Measurements from ENCODE around the gene STIM2.
A peak's percentile ranks its signal among the peaks of the same experiment; 100 is the strongest.

STIM2 gene

DNA sequence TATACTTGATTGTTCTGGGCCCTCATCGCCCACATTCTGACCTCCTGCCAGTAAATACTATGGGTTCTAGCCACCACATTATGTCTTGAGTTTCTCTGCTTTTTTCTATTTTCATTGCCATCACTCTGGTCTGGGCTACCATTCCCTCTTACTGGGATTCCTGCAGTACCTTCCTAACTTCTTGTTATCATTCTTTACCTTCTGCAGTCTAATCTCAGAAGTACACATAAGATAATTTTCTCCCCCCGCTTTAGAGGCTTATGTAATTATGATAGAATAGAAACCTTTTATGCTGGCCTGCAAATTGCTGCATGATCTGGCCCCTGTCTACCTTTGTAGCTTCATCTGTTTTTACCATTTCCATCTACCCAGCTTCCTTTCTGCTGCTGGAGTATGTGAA is 19.2 kb downstream of the STIM2 start:
- peaks cover 4% of the 10 kb centered on the region; the same call in 1 of the 2 replicates for H4K20me1 ChIP-seq (ENCODE audit: insufficient read depth, low read length)
- peaks cover 26% of the 10 kb centered on the region for H3K4me1 ChIP-seq (ENCODE audit: insufficient read depth, low read length)
- no peak overlapping the region for H3K4me3 ChIP-seq (ENCODE audit: low read depth in 1 of 2, low read length in 2 of 2)
- H3K9ac ChIP-seq (ENCODE audit: low read depth, low read length) = no peak overlapping the region
- H3K27ac ChIP-seq (ENCODE audit: low read length) = peak overlapping the region; percentile 19; the same call in 1 of the 2 replicates
- no peaks in the 10 kb centered on the region for H3K36me3 ChIP-seq (ENCODE audit: insufficient read depth, low read length)
- DNase-seq = no peak
- no peak overlapping the region for H2AFZ ChIP-seq (ENCODE audit: low read depth, low read length)
- H3K4me2 ChIP-seq (ENCODE audit: insufficient read depth, low read length) = no peak overlapping the region
- no peaks in the 10 kb centered on the region for H3K27me3 ChIP-seq (ENCODE audit: insufficient read depth, low read length, poor library complexity)
- no peak for ATAC-seq (ENCODE audit: insufficient read depth, low read depth)
- no peaks in the 10 kb centered on the region for H3K9me3 ChIP-seq (ENCODE audit: insufficient read depth, low read length, severe bottlenecking)
- TF ChIP-seq, protein P1, sequence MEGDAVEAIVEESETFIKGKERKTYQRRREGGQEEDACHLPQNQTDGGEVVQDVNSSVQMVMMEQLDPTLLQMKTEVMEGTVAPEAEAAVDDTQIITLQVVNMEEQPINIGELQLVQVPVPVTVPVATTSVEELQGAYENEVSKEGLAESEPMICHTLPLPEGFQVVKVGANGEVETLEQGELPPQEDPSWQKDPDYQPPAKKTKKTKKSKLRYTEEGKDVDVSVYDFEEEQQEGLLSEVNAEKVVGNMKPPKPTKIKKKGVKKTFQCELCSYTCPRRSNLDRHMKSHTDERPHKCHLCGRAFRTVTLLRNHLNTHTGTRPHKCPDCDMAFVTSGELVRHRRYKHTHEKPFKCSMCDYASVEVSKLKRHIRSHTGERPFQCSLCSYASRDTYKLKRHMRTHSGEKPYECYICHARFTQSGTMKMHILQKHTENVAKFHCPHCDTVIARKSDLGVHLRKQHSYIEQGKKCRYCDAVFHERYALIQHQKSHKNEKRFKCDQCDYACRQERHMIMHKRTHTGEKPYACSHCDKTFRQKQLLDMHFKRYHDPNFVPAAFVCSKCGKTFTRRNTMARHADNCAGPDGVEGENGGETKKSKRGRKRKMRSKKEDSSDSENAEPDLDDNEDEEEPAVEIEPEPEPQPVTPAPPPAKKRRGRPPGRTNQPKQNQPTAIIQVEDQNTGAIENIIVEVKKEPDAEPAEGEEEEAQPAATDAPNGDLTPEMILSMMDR (IDR thresholded peaks at IDR 0.05; ENCODE audit: borderline replicate concordance, extremely low read depth, low read length, poor library complexity, severe bottlenecking) = no peak
- no peak for TF ChIP-seq EZH2 (IDR thresholded peaks at IDR 0.05; ENCODE audit: borderline replicate concordance, low read depth, low read length, severe bottlenecking)
- peaks cover 86% of the 10 kb centered on the region for H3K79me2 ChIP-seq (ENCODE audit: insufficient read depth, low read length)

- TF ChIP-seq EZH2 (IDR thresholded peaks at IDR 0.05; ENCODE audit: borderline replicate concordance, low read depth, low read length, severe bottlenecking) = no peak
- TF ChIP-seq, protein P1 (IDR thresholded peaks at IDR 0.05; ENCODE audit: borderline replicate concordance, extremely low read depth, low read length, poor library complexity, severe bottlenecking) = no peak
- peak overlapping the region; percentile 87 for H3K27ac ChIP-seq (ENCODE audit: low read length)
- H3K27me3 ChIP-seq (ENCODE audit: insufficient read depth, low read length, poor library complexity) = no peaks in the 10 kb centered on the region
- peak overlapping the region; percentile 65 for H3K4me2 ChIP-seq (ENCODE audit: insufficient read depth, low read length)
- H3K4me3 ChIP-seq (ENCODE audit: low read depth in 1 of 2, low read length in 2 of 2) = peak overlapping the region in 1 of 2 experiments; percentile 42; a peak in 2 of 4 replicates
- peak overlapping the region; percentile 51 for H3K9ac ChIP-seq (ENCODE audit: low read depth, low read length)
- no peaks in the 10 kb centered on the region for H3K9me3 ChIP-seq (ENCODE audit: insufficient read depth, low read length, severe bottlenecking)
- H3K36me3 ChIP-seq (ENCODE audit: insufficient read depth, low read length) = no peaks in the 10 kb centered on the region
- DNase-seq = peak; percentile 27
- ATAC-seq (ENCODE audit: insufficient read depth, low read depth) = peak; percentile 43
- H4K20me1 ChIP-seq (ENCODE audit: insufficient read depth, low read length) = no peaks in the 10 kb centered on the region
- peaks cover 88% of the 10 kb centered on the region for H3K79me2 ChIP-seq (ENCODE audit: insufficient read depth, low read length)
- H2AFZ ChIP-seq (ENCODE audit: low read depth, low read length) = peak overlapping the region; percentile 52
- H3K4me1 ChIP-seq (ENCODE audit: insufficient read depth, low read length) = peaks cover 56% of the 10 kb centered on the region
These were observed 23.4 kb downstream of the STIM2 start for GRCh38 chr4:26884026-26884425.

DNA sequence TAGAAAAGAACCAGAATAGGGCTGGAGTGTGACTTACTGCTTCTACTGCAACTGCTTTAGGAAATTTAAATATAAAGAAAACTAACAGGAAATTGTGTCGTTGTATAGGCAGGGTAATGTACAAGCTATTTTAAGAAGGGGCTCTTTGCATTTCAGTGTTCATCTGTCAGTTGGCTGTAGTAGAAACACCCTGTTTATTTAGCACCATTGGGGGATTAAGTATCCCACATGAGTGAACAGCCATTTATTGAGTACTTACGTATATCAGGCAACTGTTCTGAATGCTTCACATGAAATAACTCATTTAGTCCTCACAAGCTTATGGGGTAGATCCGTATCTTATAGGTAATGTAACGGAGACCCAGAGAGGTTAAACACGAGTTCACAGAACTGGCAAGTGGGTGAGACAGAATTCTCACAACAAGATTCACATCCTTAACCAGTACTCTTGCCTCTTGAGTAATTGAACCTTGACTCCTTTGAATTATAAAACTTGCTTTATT is 23.9 kb downstream of the STIM2 start:
- Histone ChIP-seq H3K4me3 (ENCODE audit: low read depth in 1 of 2, low read length in 2 of 2) (peak overlapping the region in 1 of 2 experiments; percentile 42; a peak in 2 of 4 replicates), H3K27ac (ENCODE audit: low read length) (peak overlapping the region; percentile 87), H2AFZ (ENCODE audit: low read depth, low read length) (peak overlapping the region; percentile 52), H4K20me1 (ENCODE audit: insufficient read depth, low read length) (no peaks in the 10 kb centered on the region), H3K27me3 (ENCODE audit: insufficient read depth, low read length, poor library complexity) (no peaks in the 10 kb centered on the region), H3K4me2 (ENCODE audit: insufficient read depth, low read length) (peak overlapping the region; percentile 65), H3K9me3 (ENCODE audit: insufficient read depth, low read length, severe bottlenecking) (no peaks in the 10 kb centered on the region), H3K79me2 (ENCODE audit: insufficient read depth, low read length) (peaks cover 88% of the 10 kb centered on the region), H3K36me3 (ENCODE audit: insufficient read depth, low read length) (no peaks in the 10 kb centered on the region), H3K4me1 (ENCODE audit: insufficient read depth, low read length) (peaks cover 56% of the 10 kb centered on the region), H3K9ac (ENCODE audit: low read depth, low read length) (peak overlapping the region; percentile 51)
- DNase-seq = peak; percentile 11
- TF ChIP-seq, protein P1 (IDR thresholded peaks at IDR 0.05; ENCODE audit: borderline replicate concordance, extremely low read depth, low read length, poor library complexity, severe bottlenecking) = no peak
- TF ChIP-seq EZH2 (IDR thresholded peaks at IDR 0.05; ENCODE audit: borderline replicate concordance, low read depth, low read length, severe bottlenecking) = no peak
- ATAC-seq (ENCODE audit: insufficient read depth, low read depth) = peak; percentile 69

Measured in DND-41 (cell line).